Measurements from ENCODE around the gene DROSHA.
"Not testable (repeated sequence)": the region's sequence is repeated elsewhere in the genome, so short reads cannot be mapped to it uniquely, and the experiment has no call there.

Gene DROSHA

GRCh38 chr5:31531888-31532547, at the start of gene DROSHA, which contains the start of gene C5orf22:
DROSHA (minus strand) TSS chr5:31532093; CDS start chr5:31529059, 3,034 bp downstream.
C5orf22 (plus strand) TSS chr5:31532301; CDS start chr5:31532393, 92 bp downstream.
- DNase-seq = peak; percentile 94
- peak within 1 kb of the TSS; percentile 98 for H3K27ac Mint-ChIP-seq
- peaks cover 94% of the 10 kb centered on the region for H3K36me3 Mint-ChIP-seq (ENCODE audit: low read depth)
- H3K4me3 Mint-ChIP-seq = peak within 1 kb of the TSS; percentile 94
- peaks cover 52% of the 10 kb centered on the region for H3K4me1 Mint-ChIP-seq (ENCODE audit: low read depth)
- no peaks in the 10 kb centered on the region for H3K9me3 Mint-ChIP-seq
- H3K27me3 Mint-ChIP-seq = no peaks in the 10 kb centered on the region

GRCh38 chr5:31579558-31579957, 47.7 kb upstream of the DROSHA start:
- Mint-ChIP-seq H3K9me3 (no peaks in the 10 kb centered on the region), H3K27ac (no peak overlapping the region), H3K36me3 (ENCODE audit: low read depth) (no peaks in the 10 kb centered on the region), H3K4me3 (no peak overlapping the region), H3K4me1 (ENCODE audit: low read depth) (peaks cover 2% of the 10 kb centered on the region), H3K27me3 (peaks cover 19% of the 10 kb centered on the region)
- DNase-seq = no peak

GRCh38 chr5:31577438-31577837, 45.5 kb upstream of the DROSHA start:
- H3K4me3 Mint-ChIP-seq = no peak overlapping the region
- H3K27me3 Mint-ChIP-seq = peaks cover 19% of the 10 kb centered on the region
- no peak overlapping the region for H3K27ac Mint-ChIP-seq
- no peaks in the 10 kb centered on the region for H3K9me3 Mint-ChIP-seq
- H3K36me3 Mint-ChIP-seq (ENCODE audit: low read depth) = no peaks in the 10 kb centered on the region
- H3K4me1 Mint-ChIP-seq (ENCODE audit: low read depth) = peaks cover 2% of the 10 kb centered on the region
- DNase-seq = no peak

DNA sequence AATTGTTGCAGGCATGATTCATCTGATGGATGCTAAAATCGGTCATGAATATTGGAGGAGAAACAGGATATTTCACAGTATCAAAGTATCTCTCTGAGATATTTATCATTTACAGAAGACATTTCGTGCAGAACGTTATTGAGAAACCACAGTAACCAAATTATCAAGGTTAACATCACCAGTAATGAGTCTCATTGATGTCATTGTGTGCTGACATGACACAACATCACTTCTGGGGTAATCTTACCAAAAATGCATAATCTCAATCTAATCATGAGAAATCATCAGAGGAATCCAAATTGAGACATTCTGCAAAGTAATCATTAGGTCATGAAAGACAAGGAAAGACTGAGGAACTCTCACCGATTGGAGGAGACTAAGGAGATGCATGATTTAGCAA, 42.9 kb upstream of the DROSHA start:
- Mint-ChIP-seq H3K4me3 (no peak overlapping the region), H3K4me1 (ENCODE audit: low read depth) (peaks cover 2% of the 10 kb centered on the region)
- DNase-seq = no peak

GRCh38 chr5:31573494-31574142, 41.7 kb upstream of the DROSHA start:
- Mint-ChIP-seq H3K36me3 (ENCODE audit: low read depth) (no peaks in the 10 kb centered on the region), H3K4me3 (no peak overlapping the region), H3K9me3 (no peaks in the 10 kb centered on the region), H3K27ac (no peak overlapping the region), H3K27me3 (peaks cover 11% of the 10 kb centered on the region), H3K4me1 (ENCODE audit: low read depth) (peaks cover 2% of the 10 kb centered on the region)
- no peak for DNase-seq

More for the DNA sequence above, 42.9 kb upstream of the DROSHA start:
- peaks cover 11% of the 10 kb centered on the region for H3K27me3 Mint-ChIP-seq
- no peak overlapping the region for H3K27ac Mint-ChIP-seq
- no peaks in the 10 kb centered on the region for H3K36me3 Mint-ChIP-seq (ENCODE audit: low read depth)
- H3K9me3 Mint-ChIP-seq = no peaks in the 10 kb centered on the region

DNA sequence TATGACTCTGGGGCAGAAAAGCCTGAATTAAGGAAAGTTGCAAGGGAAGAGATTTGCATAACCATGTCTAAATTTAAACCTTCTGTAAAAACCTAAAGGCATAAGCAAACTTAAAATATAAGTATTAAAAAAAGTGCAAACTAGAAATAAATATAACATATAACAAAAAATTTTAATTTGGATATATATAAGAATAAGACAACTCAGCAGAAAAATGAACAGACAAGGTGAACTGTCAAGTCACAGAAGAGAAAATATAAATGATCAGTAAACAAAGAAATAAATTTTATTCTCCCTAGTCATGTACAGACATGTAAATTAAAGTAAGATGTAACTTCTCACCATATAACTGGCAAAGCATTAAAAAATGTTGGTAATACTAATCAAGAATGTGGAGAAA, 37.2 kb upstream of the DROSHA start:
- Mint-ChIP-seq H3K27me3 (peaks cover 14% of the 10 kb centered on the region), H3K9me3 (peaks cover 8% of the 10 kb centered on the region), H3K4me1 (ENCODE audit: low read depth) (no peaks in the 10 kb centered on the region), H3K27ac (no peak overlapping the region), H3K4me3 (no peak overlapping the region), H3K36me3 (ENCODE audit: low read depth) (no peaks in the 10 kb centered on the region)
- no peak for DNase-seq

- H3K27me3 Mint-ChIP-seq = peaks cover 14% of the 10 kb centered on the region
- H3K27ac Mint-ChIP-seq = no peak overlapping the region
- H3K4me1 Mint-ChIP-seq (ENCODE audit: low read depth) = no peaks in the 10 kb centered on the region
- H3K36me3 Mint-ChIP-seq (ENCODE audit: low read depth) = no peaks in the 10 kb centered on the region
- H3K4me3 Mint-ChIP-seq = no peak overlapping the region
- H3K9me3 Mint-ChIP-seq = peaks cover 8% of the 10 kb centered on the region
- DNase-seq = no peak
Observed at GRCh38 chr5:31568302-31568835, 36.5 kb upstream of the DROSHA start.

DNA sequence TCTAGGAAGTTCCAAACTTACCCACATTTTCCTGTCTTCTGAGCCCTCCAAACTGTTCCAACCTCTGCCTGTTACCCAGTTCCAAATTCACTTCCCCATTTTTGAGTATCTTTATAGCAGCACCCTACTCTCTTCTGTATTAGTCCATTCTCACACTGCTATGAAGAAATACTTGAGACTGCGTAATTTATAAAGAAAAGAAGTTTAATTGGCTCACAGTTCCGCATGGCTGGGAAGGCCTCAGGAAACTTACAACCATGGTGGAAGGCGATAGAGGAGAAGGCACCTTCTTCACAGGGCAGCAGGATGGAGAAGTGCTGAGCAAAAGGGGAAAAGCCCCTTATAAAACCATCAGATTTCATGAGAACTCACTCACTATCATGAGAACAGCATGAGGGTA, 34.5 kb upstream of the DROSHA start:
- DNase-seq; H3K9me3 Mint-ChIP-seq; H3K36me3 Mint-ChIP-seq (ENCODE audit: low read depth); H3K4me1 Mint-ChIP-seq (ENCODE audit: low read depth); H3K27ac Mint-ChIP-seq; H3K4me3 Mint-ChIP-seq: not testable (repeated sequence)
- H3K27me3 Mint-ChIP-seq = peaks cover 11% of the 10 kb centered on the region

GRCh38 chr5:31563216-31563615, 31.3 kb upstream of the DROSHA start:
- peaks cover 8% of the 10 kb centered on the region for H3K9me3 Mint-ChIP-seq
- H3K4me1 Mint-ChIP-seq (ENCODE audit: low read depth) = peaks cover 2% of the 10 kb centered on the region
- H3K27me3 Mint-ChIP-seq = peaks cover 11% of the 10 kb centered on the region
- H3K36me3 Mint-ChIP-seq (ENCODE audit: low read depth) = peaks cover under 1% of the 10 kb centered on the region
- no peak for DNase-seq
- H3K27ac Mint-ChIP-seq = no peak overlapping the region
- no peak overlapping the region for H3K4me3 Mint-ChIP-seq

GRCh38 chr5:31561946-31562345, 30.1 kb upstream of the DROSHA start:
- Mint-ChIP-seq H3K27ac (no peak overlapping the region), H3K9me3 (peaks cover 8% of the 10 kb centered on the region), H3K4me1 (ENCODE audit: low read depth) (peaks cover 8% of the 10 kb centered on the region), H3K36me3 (ENCODE audit: low read depth) (peaks cover 14% of the 10 kb centered on the region), H3K27me3 (peaks cover 6% of the 10 kb centered on the region), H3K4me3 (no peak overlapping the region)
- no peak for DNase-seq

DNA sequence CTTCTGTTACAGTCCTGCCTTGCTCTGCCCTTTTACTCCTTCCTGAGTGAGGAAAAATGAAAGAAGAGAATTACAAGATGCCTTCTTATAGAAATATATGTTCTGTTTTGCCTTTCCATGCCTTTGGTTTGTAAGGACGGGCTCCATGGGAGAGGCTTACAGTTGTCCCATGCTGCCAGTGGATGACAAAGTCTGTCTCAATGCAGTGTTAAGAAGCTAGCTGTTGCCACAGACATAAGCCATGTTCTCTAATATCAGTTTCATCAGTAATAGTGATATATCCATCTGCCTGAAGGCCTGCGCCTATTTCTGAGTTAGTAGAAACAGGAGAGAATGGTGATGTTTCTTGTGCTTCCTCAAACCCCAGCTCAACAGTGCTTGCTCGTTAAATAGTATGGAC, 28.0 kb upstream of the DROSHA start:
- H3K36me3 Mint-ChIP-seq (ENCODE audit: low read depth) = peaks cover 32% of the 10 kb centered on the region
- DNase-seq = no peak
- H3K9me3 Mint-ChIP-seq = peaks cover 1% of the 10 kb centered on the region
- H3K4me3 Mint-ChIP-seq = no peak overlapping the region
- no peaks in the 10 kb centered on the region for H3K27me3 Mint-ChIP-seq
- H3K27ac Mint-ChIP-seq = no peak overlapping the region
- H3K4me1 Mint-ChIP-seq (ENCODE audit: low read depth) = peaks cover 12% of the 10 kb centered on the region

- no peak for DNase-seq
- Mint-ChIP-seq H3K4me3 (no peak overlapping the region), H3K4me1 (ENCODE audit: low read depth) (peaks cover 25% of the 10 kb centered on the region), H3K27ac (no peak overlapping the region), H3K36me3 (ENCODE audit: low read depth) (peaks cover 64% of the 10 kb centered on the region), H3K27me3 (no peaks in the 10 kb centered on the region), H3K9me3 (no peaks in the 10 kb centered on the region)
Observed at GRCh38 chr5:31556461-31556860, 24.6 kb upstream of the DROSHA start.

GRCh38 chr5:31554552-31554951, 22.7 kb upstream of the DROSHA start:
- no peak for DNase-seq
- Mint-ChIP-seq H3K9me3 (no peaks in the 10 kb centered on the region), H3K27ac (peak overlapping the region; percentile 72), H3K4me3 (no peak overlapping the region), H3K4me1 (ENCODE audit: low read depth) (peaks cover 25% of the 10 kb centered on the region), H3K27me3 (no peaks in the 10 kb centered on the region), H3K36me3 (ENCODE audit: low read depth) (peaks cover 78% of the 10 kb centered on the region)

DNA sequence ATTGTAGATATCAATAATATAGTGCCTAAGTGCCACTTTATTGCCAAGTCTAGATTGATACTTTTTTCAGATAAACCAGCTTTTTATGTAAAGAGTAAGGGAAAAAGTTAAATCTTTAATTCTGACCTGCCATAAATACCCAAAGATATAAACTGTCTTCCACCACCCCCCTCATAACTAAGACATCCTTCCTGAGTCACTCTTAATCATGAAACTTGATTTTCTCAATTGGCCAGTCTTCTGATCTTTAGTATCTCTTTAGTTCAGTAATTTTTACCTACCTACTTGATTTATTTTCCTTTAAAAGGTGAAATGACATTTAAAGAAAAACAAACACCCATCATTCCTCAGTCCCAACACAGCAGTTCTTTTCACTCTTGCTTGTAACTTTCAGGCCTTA, 22.0 kb upstream of the DROSHA start:
- Mint-ChIP-seq H3K9me3 (no peaks in the 10 kb centered on the region), H3K27me3 (no peaks in the 10 kb centered on the region), H3K36me3 (ENCODE audit: low read depth) (peaks cover 84% of the 10 kb centered on the region), H3K27ac (peak overlapping the region; percentile 27), H3K4me3 (no peak overlapping the region), H3K4me1 (ENCODE audit: low read depth) (peaks cover 27% of the 10 kb centered on the region)
- no peak for DNase-seq

- DNase-seq = no peak
- H3K4me1 Mint-ChIP-seq (ENCODE audit: low read depth) = peaks cover 25% of the 10 kb centered on the region
- H3K9me3 Mint-ChIP-seq = no peaks in the 10 kb centered on the region
- no peak overlapping the region for H3K4me3 Mint-ChIP-seq
- peaks cover 89% of the 10 kb centered on the region for H3K36me3 Mint-ChIP-seq (ENCODE audit: low read depth)
- H3K27ac Mint-ChIP-seq = peak overlapping the region; percentile 15
- H3K27me3 Mint-ChIP-seq = no peaks in the 10 kb centered on the region
Observed at GRCh38 chr5:31551878-31552277, 20.0 kb upstream of the DROSHA start.

All from activated T-cell treated with anti-CD3 and anti-CD28 coated beads, Interleukin-2, amount 50 U/mL, for 24 hours (primary cell).